Panc1 (cell line): Measurements from ENCODE around the gene TRAPPC10.
"Not testable (repeated sequence)": the region's sequence is repeated elsewhere in the genome, so short reads cannot be mapped to it uniquely, and the experiment has no call there.

Source experiments
- CTCF ChIP-seq: fragments of 450-650 bp; IDR thresholded peaks from 2 replicates; pipeline ENCODE4 v1.5.1; 2017; ENCODE audit warnings: mild to moderate bottlenecking
- REST ChIP-seq, 2 experiments: IDR thresholded peaks; 2 replicates each; pipeline ENCODE4 v1.6.1; 2011 to 2012; ENCODE audit warnings: low read depth in 2 of 2, control low read depth in 1 of 2, low read length in 1 of 2, mild to moderate bottlenecking in 1 of 2, moderate library complexity in 1 of 2; ENCODE audit not compliant: insufficient read depth in 1 of 2
- SIN3A ChIP-seq: IDR thresholded peaks from 2 replicates; pipeline ENCODE4 v1.6.1; 2012; ENCODE audit warnings: low read depth, mild to moderate bottlenecking, low read length, moderate library complexity, borderline replicate concordance; ENCODE audit not compliant: insufficient read depth
- TCF7L2 ChIP-seq: IDR thresholded peaks from 2 replicates; pipeline ENCODE4 v1.6.1; 2011; ENCODE audit warnings: mild to moderate bottlenecking, low read depth, low read length, inconsistent platforms

- TF ChIP-seq CTCF; TCF7L2; REST (IDR thresholded peaks at IDR 0.05; ENCODE audit: insufficient read depth in 1 of 2, low read depth in 2 of 2, low read length in 1 of 2); SIN3A: not testable (repeated sequence)
Measured at GRCh38 chr21:44113702-44114371, 101.7 kb downstream of the TRAPPC10 start.
